NCI-H146 treated with DMSO at 0.1 percent for 48 hours (cell line): Measurements from ENCODE around the gene CCDC7.
"Not testable (repeated sequence)": the region's sequence is repeated elsewhere in the genome, so short reads cannot be mapped to it uniquely, and the experiment has no call there.

Experiments
- DNase-seq: peaks from one replicate; lab custom pipeline; 2025; ENCODE audit not compliant: unreplicated experiment; lab: John Stamatoyannopoulos, UW

The CCDC7 gene

GRCh38 chr10:32445740-32446535 is at the start of gene CCDC7:
CCDC7 (plus strand) TSS chr10:32446140; CDS start chr10:32451643, 5,503 bp downstream.
- DNase-seq = peak; percentile 86

- DNase-seq = not testable (repeated sequence)
Measured at GRCh38 chr10:32397163-32397562, 48.8 kb upstream of the CCDC7 start.

- DNase-seq = not testable (repeated sequence)
Measured at GRCh38 chr10:32399720-32400119, 46.2 kb upstream of the CCDC7 start.

GRCh38 chr10:32400961-32401360 is 45.0 kb upstream of the CCDC7 start:
- no peak for DNase-seq

GRCh38 chr10:32402499-32402898 is 43.4 kb upstream of the CCDC7 start:
- no peak for DNase-seq

- DNase-seq = no peak
Measured at GRCh38 chr10:32403091-32403490, 42.8 kb upstream of the CCDC7 start.

GRCh38 chr10:32408690-32409089 is 37.2 kb upstream of the CCDC7 start:
- DNase-seq = no peak

- DNase-seq = no peak
Measured at GRCh38 chr10:32409741-32410140, 36.2 kb upstream of the CCDC7 start.

GRCh38 chr10:32410569-32410968 is 35.4 kb upstream of the CCDC7 start:
- no peak for DNase-seq

- DNase-seq = no peak
Measured at GRCh38 chr10:32411797-32412498, 34.0 kb upstream of the CCDC7 start.

- no peak for DNase-seq
Measured at GRCh38 chr10:32412499-32412853, 33.5 kb upstream of the CCDC7 start.

- DNase-seq = no peak
Measured at GRCh38 chr10:32413513-32413912, 32.4 kb upstream of the CCDC7 start.

GRCh38 chr10:32415361-32415760 is 30.6 kb upstream of the CCDC7 start:
- DNase-seq = no peak

- no peak for DNase-seq
Measured at GRCh38 chr10:32417911-32418547, 27.9 kb upstream of the CCDC7 start.

- DNase-seq = no peak
Measured at GRCh38 chr10:32418572-32418971, 27.4 kb upstream of the CCDC7 start.

- no peak for DNase-seq
Measured at GRCh38 chr10:32419615-32420014, 26.3 kb upstream of the CCDC7 start.

- no peak for DNase-seq
Measured at GRCh38 chr10:32426186-32426585, 19.8 kb upstream of the CCDC7 start.

- no peak for DNase-seq
Measured at GRCh38 chr10:32433542-32433941, 12.4 kb upstream of the CCDC7 start.

GRCh38 chr10:32436215-32436614 is 9.7 kb upstream of the CCDC7 start:
- DNase-seq = no peak

- no peak for DNase-seq
Measured at GRCh38 chr10:32437334-32437733, 8.6 kb upstream of the CCDC7 start.

GRCh38 chr10:32445036-32445435 is 904 bp upstream of the CCDC7 start:
- no peak for DNase-seq
